Testis (tissue), 2 donors: Measurements from ENCODE around the gene SEC22A.

Experiments used
- POLR2A ChIP-seq: fragments of 450-650 bp; IDR thresholded peaks from one replicate; pipeline ENCODE4 v1.6.1; 2017; ENCODE audit warnings: antibody characterized with exemption, mild to moderate bottlenecking, moderate library complexity
- TF ChIP-seq, protein P1 (sequence below), 3 experiments: fragments of 450-650 bp in 2 of 3; fragments of 200-600 bp in 1 of 3; sonication (generic) in 1 of 3; IDR thresholded peaks; one replicate each; pipeline ENCODE4 v1.5.1; 2016 to 2019; ENCODE audit warnings: antibody characterized with exemption in 3 of 3, mild to moderate bottlenecking in 2 of 3, moderate library complexity in 1 of 3

DNA sequence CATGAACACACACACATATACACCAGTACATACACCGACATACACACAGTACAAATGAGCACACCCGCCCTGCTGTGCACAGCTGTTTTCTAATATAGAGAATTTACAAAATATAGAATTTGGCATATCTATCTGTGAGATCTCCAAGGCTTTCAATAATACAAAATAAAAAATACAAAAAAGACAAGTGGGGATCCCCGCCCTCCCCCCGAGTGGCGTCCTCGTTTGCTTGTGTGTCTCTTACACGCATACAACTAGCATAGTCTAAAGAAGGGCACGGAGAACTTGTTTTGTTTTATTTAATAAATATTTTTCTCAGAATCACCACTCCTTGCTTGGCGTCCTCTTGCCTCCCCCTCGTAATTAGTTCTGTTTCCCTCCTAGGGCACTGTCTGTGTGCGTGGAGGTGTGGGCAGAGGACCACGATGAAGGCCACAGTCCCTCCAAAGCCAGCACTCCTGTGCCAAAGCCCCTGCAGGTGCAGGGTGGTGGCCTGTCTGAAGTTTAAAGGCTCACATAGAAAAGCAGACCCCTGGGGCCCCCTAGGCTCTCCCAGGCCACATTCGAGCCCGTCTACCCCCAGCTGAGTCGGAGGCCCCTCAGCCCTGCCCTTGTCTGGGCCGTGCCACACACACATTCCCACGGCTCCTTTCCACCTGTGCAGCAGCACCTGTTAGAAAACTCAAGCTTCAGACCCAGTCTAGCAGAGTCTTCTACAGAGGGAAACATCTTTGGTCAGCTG is 82.1 kb downstream of the SEC22A start:
- TF ChIP-seq POLR2A: no peak
- TF ChIP-seq, protein P1, sequence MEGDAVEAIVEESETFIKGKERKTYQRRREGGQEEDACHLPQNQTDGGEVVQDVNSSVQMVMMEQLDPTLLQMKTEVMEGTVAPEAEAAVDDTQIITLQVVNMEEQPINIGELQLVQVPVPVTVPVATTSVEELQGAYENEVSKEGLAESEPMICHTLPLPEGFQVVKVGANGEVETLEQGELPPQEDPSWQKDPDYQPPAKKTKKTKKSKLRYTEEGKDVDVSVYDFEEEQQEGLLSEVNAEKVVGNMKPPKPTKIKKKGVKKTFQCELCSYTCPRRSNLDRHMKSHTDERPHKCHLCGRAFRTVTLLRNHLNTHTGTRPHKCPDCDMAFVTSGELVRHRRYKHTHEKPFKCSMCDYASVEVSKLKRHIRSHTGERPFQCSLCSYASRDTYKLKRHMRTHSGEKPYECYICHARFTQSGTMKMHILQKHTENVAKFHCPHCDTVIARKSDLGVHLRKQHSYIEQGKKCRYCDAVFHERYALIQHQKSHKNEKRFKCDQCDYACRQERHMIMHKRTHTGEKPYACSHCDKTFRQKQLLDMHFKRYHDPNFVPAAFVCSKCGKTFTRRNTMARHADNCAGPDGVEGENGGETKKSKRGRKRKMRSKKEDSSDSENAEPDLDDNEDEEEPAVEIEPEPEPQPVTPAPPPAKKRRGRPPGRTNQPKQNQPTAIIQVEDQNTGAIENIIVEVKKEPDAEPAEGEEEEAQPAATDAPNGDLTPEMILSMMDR (IDR thresholded peaks at IDR 0.05): no peak
